AG10803 (cell line): ENCODE results near the gene FMNL2.

ENCODE experiments used
- DNase-seq: peaks from one replicate; pipeline ENCODE4 v3.0.0; 2010; ENCODE audit warnings: low read depth
- H3K4me3 ChIP-seq: 2 replicates; pipeline ENCODE4 v1.5.1; 2011; ENCODE audit warnings: mild to moderate bottlenecking, low read length, control low read depth
- TF ChIP-seq, protein P1 (sequence below): conservative IDR thresholded peaks from 2 replicates; pipeline ENCODE4 v1.5.1; 2011; ENCODE audit warnings: mild to moderate bottlenecking, low read length, control low read depth, inconsistent platforms

Gene FMNL2

DNA sequence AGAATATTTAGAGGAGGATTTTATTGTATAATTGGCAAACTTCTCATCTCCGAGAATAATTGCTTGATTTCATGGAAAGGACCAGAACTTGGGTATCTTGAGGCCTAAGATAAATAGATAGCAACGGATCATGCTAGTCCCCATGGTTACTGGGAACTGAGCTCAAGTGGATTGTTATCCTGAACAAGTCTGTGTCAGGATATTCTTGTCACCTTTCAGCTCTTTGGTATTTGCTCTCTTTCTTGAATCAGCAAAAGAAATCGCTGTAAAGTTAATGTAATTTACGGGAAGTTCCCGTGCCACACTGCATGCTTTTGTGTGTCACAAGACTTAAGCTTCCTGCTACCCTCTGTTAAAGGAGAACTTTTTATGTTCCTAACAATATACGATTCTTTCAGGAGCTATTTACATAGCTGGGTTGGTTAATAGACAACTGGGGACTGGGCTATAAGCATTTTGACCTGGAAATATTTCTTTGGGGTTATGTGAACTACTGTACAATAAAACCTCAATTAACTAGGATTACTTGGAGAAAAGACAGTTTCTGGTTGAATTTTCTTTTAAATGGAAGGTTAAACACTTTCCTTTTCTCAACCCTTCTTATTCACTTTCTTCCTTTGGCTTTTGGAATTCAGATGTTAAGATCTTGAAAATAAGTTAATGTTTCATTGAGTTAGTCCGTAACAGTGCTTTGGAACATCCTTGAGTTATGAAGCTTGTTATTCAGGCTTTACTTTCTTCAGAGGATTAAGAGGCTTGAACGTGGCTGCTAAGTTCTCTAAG, 151.2 kb downstream of the FMNL2 start:
- no peak for DNase-seq

DNA sequence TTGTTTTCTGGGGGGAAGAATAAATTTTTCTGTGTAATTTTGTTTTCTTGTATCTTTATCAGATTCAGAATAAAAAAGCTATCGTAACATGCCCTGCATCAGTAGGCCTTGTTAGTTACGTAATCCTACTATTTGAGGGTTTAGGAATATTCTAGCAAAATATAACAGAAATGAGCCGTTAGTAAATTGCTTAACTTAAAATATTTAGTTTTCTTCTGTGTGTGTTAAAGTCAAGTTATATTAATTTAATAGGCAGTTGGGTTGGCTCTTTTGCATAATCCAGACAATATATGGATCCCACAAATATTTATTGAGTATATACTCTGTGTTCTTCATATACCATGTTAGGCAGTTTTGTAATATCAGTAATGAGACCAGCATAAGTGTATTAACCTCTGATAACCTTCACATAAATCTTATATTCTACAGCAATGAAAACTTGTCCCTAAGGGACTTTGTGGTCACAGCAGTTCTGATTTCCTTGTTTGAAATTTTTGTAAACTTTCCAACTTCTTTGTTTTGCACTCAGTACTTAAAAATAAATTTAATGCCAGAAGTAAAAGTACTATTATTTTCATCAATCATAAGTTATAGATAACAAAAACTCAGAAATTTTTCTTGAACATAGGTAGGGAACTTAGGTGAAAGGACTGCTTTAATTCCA, 151.9 kb downstream of the FMNL2 start:
- H3K4me3 ChIP-seq: no peak overlapping the region
- TF ChIP-seq, protein P1, sequence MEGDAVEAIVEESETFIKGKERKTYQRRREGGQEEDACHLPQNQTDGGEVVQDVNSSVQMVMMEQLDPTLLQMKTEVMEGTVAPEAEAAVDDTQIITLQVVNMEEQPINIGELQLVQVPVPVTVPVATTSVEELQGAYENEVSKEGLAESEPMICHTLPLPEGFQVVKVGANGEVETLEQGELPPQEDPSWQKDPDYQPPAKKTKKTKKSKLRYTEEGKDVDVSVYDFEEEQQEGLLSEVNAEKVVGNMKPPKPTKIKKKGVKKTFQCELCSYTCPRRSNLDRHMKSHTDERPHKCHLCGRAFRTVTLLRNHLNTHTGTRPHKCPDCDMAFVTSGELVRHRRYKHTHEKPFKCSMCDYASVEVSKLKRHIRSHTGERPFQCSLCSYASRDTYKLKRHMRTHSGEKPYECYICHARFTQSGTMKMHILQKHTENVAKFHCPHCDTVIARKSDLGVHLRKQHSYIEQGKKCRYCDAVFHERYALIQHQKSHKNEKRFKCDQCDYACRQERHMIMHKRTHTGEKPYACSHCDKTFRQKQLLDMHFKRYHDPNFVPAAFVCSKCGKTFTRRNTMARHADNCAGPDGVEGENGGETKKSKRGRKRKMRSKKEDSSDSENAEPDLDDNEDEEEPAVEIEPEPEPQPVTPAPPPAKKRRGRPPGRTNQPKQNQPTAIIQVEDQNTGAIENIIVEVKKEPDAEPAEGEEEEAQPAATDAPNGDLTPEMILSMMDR: no peak
- DNase-seq: no peak

More for the DNA sequence above, 151.2 kb downstream of the FMNL2 start:
- TF ChIP-seq, protein P1: no peak
- no peak overlapping the region for H3K4me3 ChIP-seq

DNA sequence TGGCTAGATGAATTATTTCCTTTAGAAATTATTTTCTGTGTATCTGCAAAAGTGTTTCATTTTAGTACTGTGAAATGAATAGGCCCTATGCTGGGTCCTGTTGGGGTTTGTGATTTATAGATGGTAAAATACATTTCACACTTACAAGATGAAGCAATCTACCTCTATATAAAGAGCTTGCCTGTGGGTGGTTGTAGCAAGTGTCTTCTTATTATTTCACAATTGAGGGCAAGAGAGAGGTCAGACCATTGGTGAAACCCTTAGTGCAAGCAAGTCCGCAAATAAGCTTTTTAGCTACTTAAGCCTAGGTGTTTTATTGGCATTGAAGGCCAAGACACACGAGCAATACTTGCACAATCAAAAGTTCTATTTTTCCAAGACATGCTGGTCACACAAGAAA, 153.1 kb downstream of the FMNL2 start:
- no peak for DNase-seq
- no peak overlapping the region for H3K4me3 ChIP-seq
- TF ChIP-seq, protein P1: no peak

DNA sequence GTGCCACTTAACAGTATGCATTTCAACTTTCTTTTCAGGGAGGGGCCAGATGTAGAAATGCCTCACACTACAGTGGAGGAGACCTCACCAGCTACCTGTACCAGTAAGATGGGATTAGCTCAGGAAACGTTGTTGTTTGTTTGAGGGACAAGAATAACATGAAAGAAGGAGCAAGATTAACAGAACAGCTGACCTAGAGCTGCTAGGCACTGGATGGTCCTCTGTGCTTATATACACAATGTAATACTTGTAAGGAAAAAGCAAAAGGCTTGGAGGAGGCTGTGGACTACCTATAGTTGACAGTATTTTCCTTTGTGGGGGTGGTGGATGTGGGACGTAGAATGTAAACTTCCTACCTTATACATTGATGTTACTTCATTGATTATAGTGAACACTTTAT, 154.4 kb downstream of the FMNL2 start:
- H3K4me3 ChIP-seq: no peak overlapping the region
- DNase-seq: no peak
- TF ChIP-seq, protein P1: no peak

DNA sequence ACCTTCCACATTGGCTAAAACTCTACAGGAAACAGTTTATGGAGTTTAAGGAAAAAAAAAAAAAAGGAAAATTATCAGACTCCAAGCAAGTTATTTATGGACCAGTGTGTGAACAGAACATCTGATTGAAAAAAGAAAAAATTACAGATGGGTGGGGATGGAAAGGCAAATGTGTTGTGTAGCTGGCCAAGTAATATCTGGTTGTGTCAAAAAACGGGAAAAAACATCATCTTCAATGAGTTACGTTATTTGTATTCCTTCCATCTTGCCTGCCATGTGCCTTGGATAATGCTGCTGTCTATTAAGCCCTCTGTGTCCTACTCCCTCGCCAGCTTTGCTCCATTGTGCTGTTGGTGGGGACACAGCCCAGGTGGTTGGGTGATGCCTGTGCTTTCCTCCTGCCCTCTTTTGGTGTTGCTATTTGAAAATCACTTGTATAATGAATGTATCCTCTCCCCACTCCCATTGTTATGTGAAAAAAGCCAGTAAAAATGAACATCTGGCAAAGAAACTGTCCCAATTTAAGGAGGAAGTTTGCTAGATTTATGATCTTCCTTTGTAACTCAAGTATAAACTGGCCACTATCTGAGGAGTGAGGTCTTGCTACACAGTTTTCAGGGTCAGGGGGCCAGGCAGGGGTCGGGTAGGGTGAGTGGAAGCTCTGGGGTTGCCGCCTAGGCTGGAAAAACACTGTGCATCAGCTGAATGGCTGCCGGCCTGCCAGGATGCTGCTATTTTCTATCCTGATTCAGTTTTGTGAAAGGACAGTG, 155.9 kb downstream of the FMNL2 start:
- TF ChIP-seq, protein P1: no peak

DNA sequence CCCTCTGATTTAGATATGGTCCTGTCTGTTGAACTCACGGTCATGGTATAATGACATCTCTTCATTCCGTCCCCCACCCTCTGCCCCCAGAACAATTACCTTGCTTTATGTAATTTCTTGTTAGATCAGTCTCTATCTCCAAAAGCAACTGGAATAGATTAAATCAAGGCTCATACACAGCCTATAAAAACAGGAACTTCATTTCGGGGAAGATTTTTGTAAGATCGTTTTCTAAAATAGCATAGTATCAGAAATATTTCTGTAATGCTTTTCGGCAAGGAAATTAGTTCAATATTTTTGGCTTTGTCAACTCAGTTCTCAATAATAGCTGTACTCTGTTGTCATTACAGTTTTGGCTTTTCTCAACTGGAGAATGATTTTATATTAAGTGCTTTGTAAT, 157.2 kb downstream of the FMNL2 start:
- TF ChIP-seq, protein P1: no peak
- no peak overlapping the region for H3K4me3 ChIP-seq
- DNase-seq: no peak

More for the DNA sequence above, 155.9 kb downstream of the FMNL2 start:
- no peak overlapping the region for H3K4me3 ChIP-seq
- DNase-seq: no peak
